HepG2 (cell line): ENCODE measurements around the gene RHBDD2. TPM values are rescaled to one million over a fixed set of nuclear protein-coding genes. Genes with fewer than 3 reads are reported as not detected.
A peak's percentile ranks its signal among the peaks of the same experiment; 100 is the strongest.

Experiments used
- ATAC-seq: fragments of 200-7000 bp; cut with Tn5 transposase; 3 replicates; pipeline ENCODE4 v1.9.1; 2020; ENCODE audit warnings: mild to moderate bottlenecking, moderate library complexity
- BruUV-seq: library from RNA; stranded (reverse); fragments of 400-500 nt; replicated peaks from 2 replicates; lab custom pipeline; 2021; lab: Mats Ljungman, UMichigan
- CTCF ChIA-PET: fragments of 300-600 bp; formaldehyde crosslinking; extraction: SDS; loops from one replicate; lab custom pipeline; 2021; ENCODE audit warnings: low total read pairs, inconsistent platforms, low intra/inter-chr PET ratio; lab: Yijun Ruan, JAX
- POLR2A ChIA-PET: fragments of 350-600 bp; sonication (Branson Sonifier 250); formaldehyde crosslinking; loops from one replicate; lab custom pipeline; 2020; ENCODE audit warnings: antibody characterized with exemption, inconsistent platforms; lab: Yijun Ruan, JAX
- DNase-seq: peaks from one replicate; pipeline ENCODE4 v3.0.0-alpha.2; 2015; ENCODE audit warnings: low spot score
- FAIRE-seq: peaks from 3 replicates; lab custom pipeline; 2011; peaks lifted over from hg19 to GRCh38; lab: Jason Lieb, UNC
- H2AFZ ChIP-seq: one replicate; pipeline ENCODE4 v1.6.1; 2011; ENCODE audit warnings: low read length, inconsistent platforms
- H3K27ac ChIP-seq: fragments of 300-600 bp; 3 replicates; pipeline ENCODE4 v1.8.0; 2011; ENCODE audit warnings: mixed run types, mild to moderate bottlenecking, mixed read lengths, low read length, inconsistent platforms; ENCODE audit not compliant: insufficient read depth; ENCODE audit errors: extremely low read length
- H3K27me3 ChIP-seq, 2 experiments: fragments of 200-600 bp in 1 of 2; 2 replicates in 1 of 2; 3 replicates in 1 of 2; pipeline versions ENCODE4 v1.6.0 to v1.8.0; 2011; ENCODE audit warnings: low read length in 2 of 2, mild to moderate bottlenecking in 2 of 2, moderate library complexity in 2 of 2, inconsistent platforms in 1 of 2; ENCODE audit not compliant: insufficient read depth in 2 of 2, control insufficient read depth in 1 of 2
- H3K36me3 ChIP-seq, 2 experiments: fragments of 200-600 bp in 1 of 2; replicated peaks in 1 of 2; 2 replicates in 1 of 2; 3 replicates in 1 of 2; pipeline versions ENCODE4 v1.5.1 to v1.8.0; 2011; ENCODE audit warnings: low read length in 2 of 2, inconsistent platforms in 1 of 2; ENCODE audit not compliant: insufficient read depth in 2 of 2, control insufficient read depth in 1 of 2
- H3K4me1 ChIP-seq: 2 replicates; pipeline ENCODE4 v1.5.1; 2012; ENCODE audit warnings: low read length, inconsistent platforms; ENCODE audit not compliant: insufficient read depth
- H3K4me2 ChIP-seq: 2 replicates; pipeline ENCODE4 v1.6.0; 2011; ENCODE audit warnings: low read depth, low read length, inconsistent platforms
- H3K4me3 ChIP-seq, 3 experiments: fragments of 200-600 bp in 1 of 3; sonication (generic), shearing (Covaris generic) in 1 of 3; replicated peaks in 1 of 3; 2 replicates each; pipeline ENCODE4 v1.5.1; 2011 to 2016; ENCODE audit warnings: low read length in 3 of 3, inconsistent platforms in 2 of 3, low read depth in 2 of 3, mild to moderate bottlenecking in 2 of 3, control low read depth in 1 of 3, mixed read lengths in 1 of 3; ENCODE audit not compliant: insufficient read depth in 1 of 3
- H3K79me2 ChIP-seq: one replicate; pipeline ENCODE4 v1.6.1; 2011; ENCODE audit warnings: low read length, inconsistent platforms; ENCODE audit not compliant: insufficient read depth
- H3K9ac ChIP-seq: 2 replicates; pipeline ENCODE4 v1.6.0; 2011; ENCODE audit warnings: mild to moderate bottlenecking, low read depth, low read length, inconsistent platforms; ENCODE audit not compliant: insufficient read depth
- H3K9me3 ChIP-seq: 2 replicates; pipeline ENCODE4 v1.5.1; 2012; ENCODE audit warnings: mild to moderate bottlenecking, low read length
- H4K20me1 ChIP-seq: 2 replicates; pipeline ENCODE4 v1.6.0; 2011; ENCODE audit warnings: inconsistent platforms, mild to moderate bottlenecking, low read length, moderate library complexity; ENCODE audit not compliant: insufficient read depth
- ETV6 ChIP-seq: sonication (generic); formaldehyde crosslinking; conservative IDR thresholded peaks from 2 replicates; pipeline ENCODE4 v1.4.0; 2020; ENCODE audit warnings: missing genetic modification reagents
- HNRNPUL1 ChIP-seq: fragments of 200-400 bp; formaldehyde crosslinking; IDR thresholded peaks from 2 replicates; pipeline ENCODE4 v1.6.1; 2017; ENCODE audit warnings: low read depth, mild to moderate bottlenecking, low read length, moderate library complexity
- IKZF4 ChIP-seq: sonication (generic); formaldehyde crosslinking; IDR thresholded peaks from 2 replicates; pipeline ENCODE4 v1.5.1; 2020; ENCODE audit warnings: borderline replicate concordance, mild to moderate bottlenecking, low read depth, missing genetic modification reagents; ENCODE audit errors: not compliant biosample characterization
- MXD3 ChIP-seq: IDR thresholded peaks from 2 replicates; pipeline ENCODE4 v1.6.1; 2016; ENCODE audit warnings: mild to moderate bottlenecking, missing biosample characterization, missing genetic modification reagents
- NBN ChIP-seq: fragments of 450-650 bp; conservative IDR thresholded peaks from 2 replicates; pipeline ENCODE4 v1.6.1; 2017
- POLR2A ChIP-seq, 2 experiments: IDR thresholded peaks; 2 replicates each; pipeline ENCODE4 v1.6.1; 2011; ENCODE audit warnings: low read depth in 2 of 2, low read length in 2 of 2, mild to moderate bottlenecking in 1 of 2, moderate library complexity in 1 of 2; ENCODE audit not compliant: insufficient read depth in 1 of 2
- RELA ChIP-seq: sonication (generic); formaldehyde crosslinking; IDR thresholded peaks from 2 replicates; pipeline ENCODE4 v1.4.0; 2020; ENCODE audit warnings: missing genetic modification reagents
- RERE ChIP-seq: IDR thresholded peaks from 2 replicates; pipeline ENCODE4 v1.6.1; 2016; ENCODE audit warnings: low read depth, missing genetic modification reagents, missing compliant biosample characterization
- RFX3 ChIP-seq: IDR thresholded peaks from 2 replicates; pipeline ENCODE4 v1.6.1; 2016; ENCODE audit warnings: missing biosample characterization, missing genetic modification reagents
- RXRA ChIP-seq: sonication (generic); formaldehyde crosslinking; IDR thresholded peaks from 2 replicates; pipeline ENCODE4 v1.5.1; 2020; ENCODE audit warnings: missing genetic modification reagents
- SP4 ChIP-seq: sonication (generic); formaldehyde crosslinking; IDR thresholded peaks from 2 replicates; pipeline ENCODE4 v1.8.1; 2023; ENCODE audit warnings: mild to moderate bottlenecking, missing genetic modification reagents
- THAP9 ChIP-seq: sonication (generic); formaldehyde crosslinking; IDR thresholded peaks from 2 replicates; pipeline ENCODE4; 2020; ENCODE audit warnings: missing genetic modification reagents, mild to moderate bottlenecking, borderline replicate concordance
- ZNF530 ChIP-seq: sonication (generic); formaldehyde crosslinking; IDR thresholded peaks from 2 replicates; pipeline ENCODE4 v1.5.0; 2020; ENCODE audit warnings: low read depth, mild to moderate bottlenecking, missing genetic modification reagents
- ZNF550 ChIP-seq: sonication (generic); formaldehyde crosslinking; IDR thresholded peaks from 2 replicates; pipeline ENCODE4 v1.4.0; 2020; ENCODE audit warnings: mild to moderate bottlenecking, missing genetic modification reagents, borderline replicate concordance
- ZNF710 ChIP-seq: sonication (generic); formaldehyde crosslinking; IDR thresholded peaks from 2 replicates; pipeline ENCODE4 v1.5.0; 2020; ENCODE audit warnings: mild to moderate bottlenecking, missing genetic modification reagents, borderline replicate concordance
- WGBS: methylation state at CpG from one replicate; pipeline ENCODE4 v1.1.6; 2017; ENCODE audit warnings: low lambda C conversion rate; 5-methylcytosine and 5-hydroxymethylcytosine counted together
- in situ Hi-C: cut with HindIII; loops from 2 replicates; pipeline ENCODE4 v1.10.0; 2017; ENCODE audit warnings: low pct_unique_long_range_greater_than_20kb; ENCODE audit not compliant: extremely low pct_ligation_motif_present
- intact Hi-C: fragments of 100-400 bp; cut with micrococcal nuclease; formaldehyde crosslinking; loops from one replicate; pipeline ENCODE4 v1.10.0; 2022; ENCODE audit not compliant: unreplicated experiment
- polyA plus RNA-seq, 8 experiments: library from polyadenylated mRNA; depleted of rRNA in 3 of 8; stranded (reverse) in 7 of 8; unstranded in 1 of 8; fragments of >200 nt; fragmentation: Illumina TruSeq in 4 of 8; extraction: Trizol in 4 of 8; gene quantifications; 2 replicates each; pipeline versions ENCODE4 v1.2.1 to v1.2.3, GENCODE V29; 2011 to 2016; ENCODE audit warnings: low read depth in 4 of 8, missing spikeins in 1 of 8, mixed read lengths in 1 of 8; ENCODE audit not compliant: insufficient read depth in 1 of 8
- total RNA-seq, 5 experiments: library from RNA; depleted of rRNA; stranded (reverse); fragments of >200 nt; fragmentation: Illumina TruSeq; extraction: Trizol; gene quantifications; 2 replicates each; pipeline ENCODE4 v1.2.3, GENCODE V29; 2016; ENCODE audit warnings: low read depth in 1 of 5

Gene RHBDD2
- total and polyA plus RNA-seq, 2 of the 13 experiments (the other 11 are each of a cell fraction or from before 2014, with no cell fraction given) = 23.1 to 26.4 TPM

- intact Hi-C loops (loop anchor here (5.0 kb wide), 1 partner anchor 37 kb away; no protein-coding TSS in a partner anchor), in situ Hi-C loops (no loop called here)
- DNase-seq (no peak), ATAC-seq (no peak), FAIRE-seq (no peak)
- H3K27me3 ChIP-seq = no peaks in the 10 kb centered on the region
- no peak overlapping the region for H2AFZ ChIP-seq
- POLR2A ChIA-PET = interaction anchor here (2.1 to 3.5 kb wide), 2 partner anchors 9 to 19 kb away, joined by 9 to 41 read pairs; partner anchors contain the start of gene POR
- H3K27ac ChIP-seq = peak overlapping the region; percentile 63
- H3K9ac ChIP-seq = peak overlapping the region; percentile 18; the same call in 1 of the 2 replicates
- H3K79me2 ChIP-seq = peaks cover 87% of the 10 kb centered on the region
- H3K36me3 ChIP-seq = peaks cover 12 to 55% of the 10 kb centered on the region in 2 experiments; a peak in 4 of 5 replicates
- H4K20me1 ChIP-seq = peaks cover 80% of the 10 kb centered on the region
- CTCF ChIA-PET = no interaction called here
- H3K9me3 ChIP-seq = no peaks in the 10 kb centered on the region
- H3K4me3 ChIP-seq = no peak overlapping the region
- H3K4me2 ChIP-seq = peak overlapping the region; percentile 7; the same call in 1 of the 2 replicates
- 100% methylated on average over 2 of the region's 2 CpGs for WGBS
- BruUV-seq = no TSS peak
- H3K4me1 ChIP-seq = peaks cover 74% of the 10 kb centered on the region
- TF ChIP-seq THAP9 (no peak), NBN (no peak), POLR2A (IDR thresholded peaks at IDR 0.05; ENCODE audit: insufficient read depth in 1 of 2, low read depth in 2 of 2, low read length in 2 of 2) (peak in 1 of 2 experiments; percentile 4; a peak in 1 of 4 replicates), ETV6 (no peak), ZNF710 (CRISPR knock-in tag) (no peak), IKZF4 (CRISPR knock-in tag) (no peak), ZNF550 (CRISPR knock-in tag) (no peak), RELA (CRISPR knock-in tag) (no peak), RXRA (CRISPR knock-in tag) (no peak), SP4 (CRISPR knock-in tag) (no peak), RERE (CRISPR knock-in tag) (no peak), ZNF530 (CRISPR knock-in tag) (no peak), RFX3 (CRISPR knock-in tag) (no peak), HNRNPUL1 (no peak), MXD3 (CRISPR knock-in tag) (no peak)
Observed at GRCh38 chr7:75924889-75925288, 46.1 kb downstream of the RHBDD2 start.
